Measurements from ENCODE around the gene DDX31.

Gene DDX31

GRCh38 chr9:132710333-132710732, 40.5 kb upstream of the DDX31 start:
- no peak overlapping the region for H3K27ac ChIP-seq
- ChIA-PET POLR2A (ENCODE audit: low non-redundant PET) (no interaction called here), CTCF (no interaction called here)
- TF ChIP-seq, protein P1, sequence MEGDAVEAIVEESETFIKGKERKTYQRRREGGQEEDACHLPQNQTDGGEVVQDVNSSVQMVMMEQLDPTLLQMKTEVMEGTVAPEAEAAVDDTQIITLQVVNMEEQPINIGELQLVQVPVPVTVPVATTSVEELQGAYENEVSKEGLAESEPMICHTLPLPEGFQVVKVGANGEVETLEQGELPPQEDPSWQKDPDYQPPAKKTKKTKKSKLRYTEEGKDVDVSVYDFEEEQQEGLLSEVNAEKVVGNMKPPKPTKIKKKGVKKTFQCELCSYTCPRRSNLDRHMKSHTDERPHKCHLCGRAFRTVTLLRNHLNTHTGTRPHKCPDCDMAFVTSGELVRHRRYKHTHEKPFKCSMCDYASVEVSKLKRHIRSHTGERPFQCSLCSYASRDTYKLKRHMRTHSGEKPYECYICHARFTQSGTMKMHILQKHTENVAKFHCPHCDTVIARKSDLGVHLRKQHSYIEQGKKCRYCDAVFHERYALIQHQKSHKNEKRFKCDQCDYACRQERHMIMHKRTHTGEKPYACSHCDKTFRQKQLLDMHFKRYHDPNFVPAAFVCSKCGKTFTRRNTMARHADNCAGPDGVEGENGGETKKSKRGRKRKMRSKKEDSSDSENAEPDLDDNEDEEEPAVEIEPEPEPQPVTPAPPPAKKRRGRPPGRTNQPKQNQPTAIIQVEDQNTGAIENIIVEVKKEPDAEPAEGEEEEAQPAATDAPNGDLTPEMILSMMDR (conservative IDR thresholded peaks at IDR 0.05; ENCODE audit: low read depth) = no peak
- no peak for DNase-seq (ENCODE audit: low spot score)

- ChIA-PET POLR2A (ENCODE audit: low non-redundant PET) (no interaction called here), CTCF (no interaction called here)
- no peak for DNase-seq (ENCODE audit: low spot score)
- no peak overlapping the region for H3K27ac ChIP-seq
- TF ChIP-seq, protein P1 (conservative IDR thresholded peaks at IDR 0.05; ENCODE audit: low read depth) = no peak
Observed at GRCh38 chr9:132708769-132709430, 39.1 kb upstream of the DDX31 start.

GRCh38 chr9:132708239-132708638, 38.5 kb upstream of the DDX31 start:
- H3K27ac ChIP-seq = no peak overlapping the region
- TF ChIP-seq, protein P1 (conservative IDR thresholded peaks at IDR 0.05; ENCODE audit: low read depth) = no peak
- ChIA-PET POLR2A (ENCODE audit: low non-redundant PET) (no interaction called here), CTCF (interaction anchor here (0.9 to 1.1 kb wide), 2 partner anchors 92 to 269 kb away, joined by 3 read pairs; no protein-coding TSS in a partner anchor)
- DNase-seq (ENCODE audit: low spot score) = no peak

- no peak overlapping the region for H3K27ac ChIP-seq
Observed at GRCh38 chr9:132703336-132703735, 33.6 kb upstream of the DDX31 start.

GRCh38 chr9:132702254-132702653, 32.5 kb upstream of the DDX31 start:
- POLR2A ChIA-PET (ENCODE audit: low non-redundant PET) = no interaction called here
- DNase-seq (ENCODE audit: low spot score) = no peak
- TF ChIP-seq, protein P1 (conservative IDR thresholded peaks at IDR 0.05; ENCODE audit: low read depth) = no peak
- CTCF ChIA-PET = interaction anchor here (0.6 kb wide), 1 partner anchor 195 kb away, joined by 3 read pairs; no protein-coding TSS in a partner anchor
- no peak overlapping the region for H3K27ac ChIP-seq

More at GRCh38 chr9:132703336-132703735, 33.6 kb upstream of the DDX31 start:
- CTCF ChIA-PET = interaction anchor here (0.6 kb wide), 1 partner anchor 198 kb away, joined by 6 read pairs; no protein-coding TSS in a partner anchor
- POLR2A ChIA-PET (ENCODE audit: low non-redundant PET) = no interaction called here
- TF ChIP-seq, protein P1 (conservative IDR thresholded peaks at IDR 0.05; ENCODE audit: low read depth) = no peak
- DNase-seq (ENCODE audit: low spot score) = peak; percentile 26

DNA sequence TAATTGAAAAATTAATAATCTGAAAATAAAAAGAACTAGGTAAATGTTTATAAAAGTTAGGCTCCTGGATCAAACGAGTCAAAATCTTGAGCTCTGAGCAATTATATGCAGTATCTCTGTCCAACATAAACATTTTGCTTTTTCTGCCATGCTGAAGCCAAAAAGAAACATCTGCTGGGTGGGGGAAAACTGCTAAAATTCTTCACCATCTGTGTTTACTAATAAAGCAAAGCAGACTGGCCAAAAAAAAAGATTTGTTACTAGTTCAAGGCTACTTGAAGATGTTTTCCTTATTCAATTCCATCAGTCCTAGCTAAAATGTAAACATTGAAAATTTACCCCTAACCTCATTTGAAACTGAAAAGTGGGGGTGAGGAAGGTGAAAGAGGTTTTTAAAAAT, 30.2 kb upstream of the DDX31 start:
- DNase-seq (ENCODE audit: low spot score) = no peak
- ChIA-PET CTCF (interaction anchor here (0.6 kb wide), 1 partner anchor 35 kb away, joined by 3 read pairs; no protein-coding TSS in a partner anchor), POLR2A (ENCODE audit: low non-redundant PET) (no interaction called here)
- H3K27ac ChIP-seq = no peak overlapping the region
- TF ChIP-seq, protein P1 (conservative IDR thresholded peaks at IDR 0.05; ENCODE audit: low read depth) = no peak
